Measurements from ENCODE around the gene SLC38A10. TPM values are rescaled to one million over a fixed set of nuclear protein-coding genes. Genes with fewer than 3 reads are reported as not detected.
A peak's percentile ranks its signal among the peaks of the same experiment; 100 is the strongest.

Gene SLC38A10
- polyA plus RNA-seq, 4 donors = 48.4 to 107 (median 79.2) TPM

DNA sequence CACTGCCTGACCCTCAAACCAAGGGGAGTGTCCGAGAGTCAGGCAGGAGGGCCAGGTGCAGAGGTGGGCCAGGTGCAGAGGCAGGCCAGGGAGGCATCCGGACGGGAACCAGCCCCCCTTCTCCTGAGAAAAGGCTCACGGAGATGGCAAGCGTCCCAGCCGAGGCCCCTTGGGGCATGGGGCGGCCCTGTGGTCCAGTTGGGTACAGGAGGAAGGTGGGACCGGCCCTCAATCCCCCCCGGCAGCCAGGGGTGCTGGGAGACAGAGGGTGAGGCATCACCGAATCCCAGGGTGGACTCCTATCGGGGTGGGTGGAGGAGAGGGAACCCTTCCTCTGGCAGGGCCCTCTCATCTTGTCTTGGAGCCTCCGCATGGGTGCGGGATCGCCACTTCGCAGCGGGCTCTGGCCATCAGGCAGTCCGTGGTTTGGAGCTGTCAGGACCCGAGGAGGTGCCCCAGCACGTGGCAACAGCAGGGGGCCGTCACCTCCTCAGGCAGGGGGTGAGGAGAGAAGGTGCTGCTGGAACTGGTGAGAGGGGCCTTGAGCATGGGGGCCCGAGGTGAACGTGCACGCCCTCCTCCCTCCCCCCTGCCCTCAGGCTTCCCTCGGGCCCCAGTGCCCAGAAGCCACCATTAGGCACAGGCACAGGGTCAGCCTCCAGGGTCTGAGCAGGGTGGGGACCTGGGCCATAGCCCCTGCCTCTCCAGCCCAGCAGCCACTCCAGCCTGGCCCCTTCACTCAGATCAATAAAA is 38.7 kb upstream of the SLC38A10 start:
- DNase-seq = peak in 1 of 2 donors; percentile 10
- H3K4me3 ChIP-seq (ENCODE audit: low read depth in 1 of 3, low read length in 3 of 3) = no peak overlapping the region
- FAIRE-seq = no peak

DNA sequence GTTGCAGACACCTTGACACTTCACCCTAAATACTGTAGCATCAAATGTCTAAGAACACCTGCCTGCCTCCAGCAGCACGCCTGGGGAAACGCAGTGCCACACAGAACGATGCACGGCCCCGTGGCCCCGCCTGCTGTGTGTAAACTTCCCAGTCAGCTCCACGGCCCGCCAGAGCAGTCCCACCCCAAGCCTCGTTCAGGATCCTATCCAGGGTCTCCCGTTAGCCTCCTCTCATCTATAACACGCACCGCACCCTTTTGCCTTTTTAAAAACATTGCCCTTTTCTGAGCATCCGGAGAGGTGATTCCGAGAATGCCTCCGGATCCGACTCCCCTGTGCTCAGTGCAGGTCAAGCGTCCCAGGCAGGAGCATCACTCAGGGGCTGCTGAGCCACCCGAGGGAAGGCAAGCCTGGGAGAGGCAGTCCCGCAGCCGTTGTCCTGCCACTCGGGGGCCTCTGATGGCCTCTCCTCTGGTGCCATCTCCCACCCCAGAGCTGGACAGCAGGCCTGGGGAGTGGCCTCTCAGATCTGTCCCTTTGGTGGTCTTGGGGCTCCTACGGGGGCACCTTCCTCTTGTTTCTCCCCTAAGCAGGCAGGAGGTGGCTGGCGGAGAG is 37.9 kb upstream of the SLC38A10 start:
- no peak for FAIRE-seq
- DNase-seq = peak in 1 of 2 donors; percentile 31

More for the DNA sequence above, 38.7 kb upstream of the SLC38A10 start:
- Histone ChIP-seq H3K27ac (ENCODE audit: low read depth in 1 of 3, low read length in 2 of 3) (no peak overlapping the region), H3K9me3 (ENCODE audit: control insufficient read depth in 2 of 2, insufficient read depth in 1 of 2, low read depth in 1 of 2, low read length in 1 of 2) (no peaks in the 10 kb centered on the region), H3K4me1 (ENCODE audit: control insufficient read depth in 3 of 3, insufficient read depth in 2 of 3, low read depth in 1 of 3, low read length in 2 of 3) (peaks cover 5 to 97% (median 8%) of the 10 kb centered on the region in 3 donors), H3K27me3 (ENCODE audit: control insufficient read depth in 3 of 3, insufficient read depth in 3 of 3, low read length in 3 of 3) (no peaks in the 10 kb centered on the region), H3K36me3 (ENCODE audit: control insufficient read depth in 3 of 3, insufficient read depth in 2 of 3, low read depth in 1 of 3, low read length in 3 of 3) (peaks cover 0 to 6% (median 0%) of the 10 kb centered on the region in 3 donors)
- 82 to 89% (median 88%) methylated on average over 20 to 24 of the region's 24 CpGs for WGBS, 3 donors

DNA sequence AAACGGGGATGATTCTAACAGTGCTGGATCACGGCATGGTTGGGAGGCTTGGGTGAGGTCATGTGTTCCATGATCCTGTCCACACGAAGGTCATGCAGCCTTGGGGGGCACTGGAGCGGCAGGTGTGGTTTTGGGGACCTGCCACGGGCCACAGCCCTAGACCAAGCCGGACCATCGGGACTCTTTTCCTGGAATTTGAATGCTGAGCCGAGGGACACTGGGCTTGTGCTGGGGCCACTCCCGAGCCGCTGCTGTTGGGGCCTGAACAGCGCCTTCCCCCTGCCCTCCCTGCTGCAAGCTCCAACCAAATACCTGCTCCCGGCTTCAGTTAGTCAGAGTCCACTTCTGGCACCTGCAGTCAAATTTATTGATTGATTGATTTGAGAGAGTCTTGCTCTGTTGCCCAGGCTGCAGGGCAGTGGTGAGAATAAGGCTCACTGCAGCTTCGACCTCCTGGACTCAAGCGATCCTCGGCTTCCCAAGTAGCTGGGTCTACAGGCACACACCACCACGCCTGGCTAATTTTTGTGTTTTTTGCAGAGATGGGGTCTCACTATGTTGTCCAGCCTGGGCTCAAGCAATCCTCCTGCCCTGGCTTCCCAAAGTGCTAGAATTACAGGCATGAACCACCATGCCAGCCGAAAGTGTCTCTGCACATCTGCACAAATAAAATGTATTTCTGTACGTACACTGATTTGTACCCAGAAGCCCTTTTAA is 37.2 kb upstream of the SLC38A10 start:
- FAIRE-seq = no peak
- Histone ChIP-seq H3K4me1 (ENCODE audit: control insufficient read depth in 3 of 3, insufficient read depth in 2 of 3, low read depth in 1 of 3, low read length in 2 of 3) (peaks cover 6 to 95% (median 7%) of the 10 kb centered on the region in 3 donors), H3K27me3 (ENCODE audit: control insufficient read depth in 3 of 3, insufficient read depth in 3 of 3, low read length in 3 of 3) (no peaks in the 10 kb centered on the region), H3K4me3 (ENCODE audit: low read depth in 1 of 3, low read length in 3 of 3) (no peak overlapping the region), H3K36me3 (ENCODE audit: control insufficient read depth in 3 of 3, insufficient read depth in 2 of 3, low read depth in 1 of 3, low read length in 3 of 3) (peaks cover 0 to 4% (median 0%) of the 10 kb centered on the region in 3 donors), H3K27ac (ENCODE audit: low read depth in 1 of 3, low read length in 2 of 3) (no peak overlapping the region), H3K9me3 (ENCODE audit: control insufficient read depth in 2 of 2, insufficient read depth in 1 of 2, low read depth in 1 of 2, low read length in 1 of 2) (no peaks in the 10 kb centered on the region)
- 56 to 81% (median 64%) methylated on average over 18 of the region's 18 CpGs for WGBS, 3 donors
- DNase-seq = no peak

More for the DNA sequence above, 37.9 kb upstream of the SLC38A10 start:
- no peak overlapping the region for H3K27ac ChIP-seq (ENCODE audit: low read depth in 1 of 3, low read length in 2 of 3)
- 43 to 53% (median 53%) methylated on average over 22 to 23 of the region's 23 CpGs for WGBS, 3 donors
- peaks cover 7 to 98% (median 8%) of the 10 kb centered on the region in 3 donors for H3K4me1 ChIP-seq (ENCODE audit: control insufficient read depth in 3 of 3, insufficient read depth in 2 of 3, low read depth in 1 of 3, low read length in 2 of 3)
- H3K9me3 ChIP-seq (ENCODE audit: control insufficient read depth in 2 of 2, insufficient read depth in 1 of 2, low read depth in 1 of 2, low read length in 1 of 2) = no peaks in the 10 kb centered on the region
- H3K27me3 ChIP-seq (ENCODE audit: control insufficient read depth in 3 of 3, insufficient read depth in 3 of 3, low read length in 3 of 3) = no peaks in the 10 kb centered on the region
- peaks cover 0 to 4% (median 0%) of the 10 kb centered on the region in 3 donors for H3K36me3 ChIP-seq (ENCODE audit: control insufficient read depth in 3 of 3, insufficient read depth in 2 of 3, low read depth in 1 of 3, low read length in 3 of 3)
- H3K4me3 ChIP-seq (ENCODE audit: low read depth in 1 of 3, low read length in 3 of 3) = no peak overlapping the region

DNA sequence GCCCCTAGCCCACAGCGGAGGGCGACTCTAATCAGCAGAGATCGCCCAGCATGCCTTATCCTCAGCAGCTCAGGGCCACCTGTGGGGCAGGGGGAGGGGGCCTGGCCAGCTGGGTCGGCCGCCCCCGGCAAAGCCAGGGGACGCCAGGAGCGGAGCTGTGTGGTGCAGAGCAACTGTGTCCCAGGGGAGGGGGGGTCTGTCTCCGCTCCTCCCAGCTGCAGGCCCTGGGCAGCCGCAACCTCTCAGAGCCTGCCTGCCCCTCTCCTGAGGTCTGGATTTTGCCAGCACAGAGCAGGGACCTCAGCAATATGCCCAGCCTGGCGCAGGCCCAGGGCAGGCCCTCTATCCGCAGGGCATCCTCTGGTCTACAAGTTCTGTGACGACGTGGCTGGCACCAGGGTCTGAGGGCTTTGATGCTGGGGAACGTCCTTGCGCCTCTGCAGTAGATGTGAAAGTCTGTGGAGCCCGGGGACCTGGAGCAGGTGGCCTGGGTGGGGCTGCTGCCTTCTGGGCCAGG is 36.5 kb upstream of the SLC38A10 start:
- DNase-seq (peak; percentile 16 to 36), FAIRE-seq (no peak)
- Histone ChIP-seq H3K36me3 (ENCODE audit: control insufficient read depth in 3 of 3, insufficient read depth in 2 of 3, low read depth in 1 of 3, low read length in 3 of 3) (peaks cover 0 to 4% (median 0%) of the 10 kb centered on the region in 3 donors), H3K4me3 (ENCODE audit: low read depth in 1 of 3, low read length in 3 of 3) (no peak overlapping the region), H3K4me1 (ENCODE audit: control insufficient read depth in 3 of 3, insufficient read depth in 2 of 3, low read depth in 1 of 3, low read length in 2 of 3) (peaks cover 6 to 88% (median 7%) of the 10 kb centered on the region in 3 donors), H3K9me3 (ENCODE audit: control insufficient read depth in 2 of 2, insufficient read depth in 1 of 2, low read depth in 1 of 2, low read length in 1 of 2) (no peaks in the 10 kb centered on the region), H3K27ac (ENCODE audit: low read depth in 1 of 3, low read length in 2 of 3) (peak overlapping the region in 1 of 3 donors; percentile 98), H3K27me3 (ENCODE audit: control insufficient read depth in 3 of 3, insufficient read depth in 3 of 3, low read length in 3 of 3) (no peaks in the 10 kb centered on the region)
- WGBS, 3 donors = 61 to 82% (median 62%) methylated on average over 12 to 17 of the region's 17 CpGs

DNA sequence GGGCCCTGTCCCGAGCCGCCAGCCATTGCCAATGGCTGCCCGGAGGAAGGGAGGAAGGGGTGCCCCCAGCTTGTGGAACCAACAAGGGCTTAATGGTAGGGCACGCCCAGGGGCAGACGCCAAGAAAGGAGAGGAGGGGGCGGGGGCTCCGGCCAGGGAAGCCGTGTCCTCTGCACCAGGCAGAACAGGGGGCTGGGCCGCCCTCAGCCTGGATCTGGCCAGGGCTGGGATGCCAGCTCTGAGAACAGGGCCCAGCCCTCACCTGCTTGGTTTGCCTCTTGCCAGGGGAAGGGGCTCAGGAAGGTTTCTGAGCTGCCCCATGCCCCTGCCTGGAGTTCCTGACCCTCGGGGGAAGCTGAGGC is 35.8 kb upstream of the SLC38A10 start:
- Histone ChIP-seq H3K4me3 (ENCODE audit: low read depth in 1 of 3, low read length in 3 of 3) (peak overlapping the region in 1 of 3 donors; percentile 43), H3K4me1 (ENCODE audit: control insufficient read depth in 3 of 3, insufficient read depth in 2 of 3, low read depth in 1 of 3, low read length in 2 of 3) (peaks cover 6 to 82% (median 7%) of the 10 kb centered on the region in 3 donors), H3K27me3 (ENCODE audit: control insufficient read depth in 3 of 3, insufficient read depth in 3 of 3, low read length in 3 of 3) (no peaks in the 10 kb centered on the region), H3K27ac (ENCODE audit: low read depth in 1 of 3, low read length in 2 of 3) (peak overlapping the region; percentile 77 to 98 (median 96)), H3K9me3 (ENCODE audit: control insufficient read depth in 2 of 2, insufficient read depth in 1 of 2, low read depth in 1 of 2, low read length in 1 of 2) (no peaks in the 10 kb centered on the region), H3K36me3 (ENCODE audit: control insufficient read depth in 3 of 3, insufficient read depth in 2 of 3, low read depth in 1 of 3, low read length in 3 of 3) (peaks cover 0 to 4% (median 0%) of the 10 kb centered on the region in 3 donors)
- WGBS, 3 donors = 29 to 69% (median 66%) methylated on average over 6 to 10 of the region's 10 CpGs
- DNase-seq = no peak
- no peak for FAIRE-seq

DNA sequence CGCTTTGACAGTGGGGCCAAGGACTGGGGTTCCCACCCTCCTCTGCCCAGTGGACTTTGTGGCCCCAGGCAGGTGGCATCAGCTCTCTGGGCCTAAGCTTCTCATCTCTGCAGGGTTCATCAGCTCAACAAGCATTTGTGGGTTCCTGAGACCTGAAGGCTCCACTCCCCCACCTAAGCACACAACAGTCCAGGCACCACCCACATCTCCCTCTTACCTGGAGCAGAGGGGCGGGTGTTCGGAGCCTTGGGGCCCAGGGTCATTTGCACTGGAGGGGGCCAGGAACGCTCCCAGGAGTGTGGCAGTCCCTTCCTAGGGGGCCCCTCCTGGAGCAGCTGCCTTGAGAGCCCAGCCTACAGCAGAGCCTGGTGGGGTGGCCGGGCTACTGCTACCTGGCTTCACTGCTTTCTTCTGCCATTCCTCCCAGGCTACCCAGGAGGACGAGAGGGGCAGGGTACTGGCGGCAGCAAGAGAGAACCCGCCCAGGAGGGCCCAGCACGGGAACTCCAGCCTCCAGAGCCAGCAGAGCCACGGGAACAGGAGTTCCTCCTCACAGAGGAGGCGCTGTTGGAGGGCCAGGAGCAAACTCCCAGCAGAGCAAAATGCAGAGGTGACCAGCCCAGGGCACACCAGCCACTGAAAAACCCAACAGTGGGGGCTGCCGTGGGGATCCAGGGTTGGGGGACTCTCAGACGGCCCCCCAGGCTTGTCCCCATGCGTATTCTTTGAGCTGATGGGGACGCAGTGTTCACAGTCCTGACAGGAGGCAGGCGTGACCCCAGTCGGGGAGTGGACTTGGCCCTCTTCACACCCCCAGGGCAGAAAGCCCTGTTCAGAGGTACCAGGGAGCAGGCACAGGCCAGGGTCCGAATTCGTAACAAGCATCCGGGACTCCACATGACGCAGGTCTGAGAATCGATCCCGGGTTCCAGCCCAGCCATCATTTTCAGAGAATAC is 35.1 kb upstream of the SLC38A10 start:
- no peaks in the 10 kb centered on the region for H3K27me3 ChIP-seq (ENCODE audit: control insufficient read depth in 3 of 3, insufficient read depth in 3 of 3, low read length in 3 of 3)
- H3K36me3 ChIP-seq (ENCODE audit: control insufficient read depth in 3 of 3, insufficient read depth in 2 of 3, low read depth in 1 of 3, low read length in 3 of 3) = peaks cover 0 to 4% (median 0%) of the 10 kb centered on the region in 3 donors
- peak overlapping the region; percentile 77 to 98 (median 96) for H3K27ac ChIP-seq (ENCODE audit: low read depth in 1 of 3, low read length in 2 of 3)
- WGBS, 3 donors = 28 to 63% (median 35%) methylated on average over 23 of the region's 23 CpGs
- H3K4me1 ChIP-seq (ENCODE audit: control insufficient read depth in 3 of 3, insufficient read depth in 2 of 3, low read depth in 1 of 3, low read length in 2 of 3) = peaks cover 5 to 75% (median 6%) of the 10 kb centered on the region in 3 donors
- DNase-seq (peak; percentile 79 to 92), FAIRE-seq (no peak)
- H3K9me3 ChIP-seq (ENCODE audit: control insufficient read depth in 2 of 2, insufficient read depth in 1 of 2, low read depth in 1 of 2, low read length in 1 of 2) = no peaks in the 10 kb centered on the region
- H3K4me3 ChIP-seq (ENCODE audit: low read depth in 1 of 3, low read length in 3 of 3) = peak overlapping the region in 1 of 3 donors; percentile 43

DNA sequence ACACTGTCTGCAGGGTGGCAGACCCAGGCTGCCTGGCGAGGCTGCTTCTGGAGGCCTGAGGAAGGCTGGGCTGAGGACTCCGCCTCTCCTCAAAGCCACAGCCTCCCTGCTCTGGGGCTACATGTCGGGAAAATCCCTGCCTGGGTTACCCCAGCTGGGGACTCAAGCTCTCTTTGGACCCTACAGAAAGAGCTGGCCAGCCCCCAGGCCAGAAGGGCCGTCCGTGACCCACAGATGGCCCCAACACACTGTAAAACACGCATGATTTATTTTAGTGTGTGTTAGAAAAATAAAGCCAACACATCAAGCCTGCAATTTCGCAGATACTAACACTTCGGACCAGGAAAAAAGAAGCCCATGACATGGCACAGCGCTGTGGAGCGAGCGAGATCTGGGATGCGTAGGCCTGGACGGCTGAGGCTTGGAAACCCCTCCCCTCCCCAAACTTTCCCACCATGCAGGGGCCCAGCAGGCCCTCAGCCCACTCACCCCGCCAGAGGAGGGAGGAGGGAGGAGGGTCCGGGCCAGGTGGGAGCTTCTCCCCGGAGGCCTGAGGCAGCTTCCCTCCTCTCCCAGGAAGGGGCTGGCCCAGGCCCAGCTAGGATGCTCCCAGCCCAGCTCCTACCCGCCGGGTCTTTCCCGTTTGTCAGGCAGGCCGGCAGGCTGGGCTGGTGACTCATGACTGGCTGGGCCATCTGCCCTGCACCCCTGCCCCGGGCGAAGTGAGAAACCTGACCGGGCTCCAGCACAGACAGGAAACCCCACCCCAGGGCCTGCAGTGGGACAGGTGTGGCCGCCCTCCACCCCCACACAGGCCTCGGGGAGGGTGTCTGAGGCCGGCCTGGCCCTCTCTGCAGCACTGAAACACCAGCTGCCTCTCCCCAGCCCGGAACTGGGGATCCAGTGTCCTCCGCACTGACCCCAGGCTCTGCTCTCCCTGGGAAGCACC is 34.1 kb upstream of the SLC38A10 start:
- no peaks in the 10 kb centered on the region for H3K9me3 ChIP-seq (ENCODE audit: control insufficient read depth in 2 of 2, insufficient read depth in 1 of 2, low read depth in 1 of 2, low read length in 1 of 2)
- no peak for FAIRE-seq

More for the DNA sequence above, 34.1 kb upstream of the SLC38A10 start:
- Histone ChIP-seq H3K4me1 (ENCODE audit: control insufficient read depth in 3 of 3, insufficient read depth in 2 of 3, low read depth in 1 of 3, low read length in 2 of 3) (peaks cover 5 to 66% (median 6%) of the 10 kb centered on the region in 3 donors), H3K4me3 (ENCODE audit: low read depth in 1 of 3, low read length in 3 of 3) (peak overlapping the region in 2 of 3 donors; percentile 0 to 43), H3K27ac (ENCODE audit: low read depth in 1 of 3, low read length in 2 of 3) (peak overlapping the region; percentile 77 to 98 (median 96)), H3K27me3 (ENCODE audit: control insufficient read depth in 3 of 3, insufficient read depth in 3 of 3, low read length in 3 of 3) (no peaks in the 10 kb centered on the region), H3K36me3 (ENCODE audit: control insufficient read depth in 3 of 3, insufficient read depth in 2 of 3, low read depth in 1 of 3, low read length in 3 of 3) (peaks cover 0 to 8% (median 0%) of the 10 kb centered on the region in 3 donors)
- 34 to 43% (median 36%) methylated on average over 20 to 28 of the region's 28 CpGs for WGBS, 3 donors
- DNase-seq = peak; percentile 93 to 95
